GDM1 (cell line): ENCODE data around the gene MTCP1.

Experiments
- DNase-seq: peaks from one replicate; lab custom pipeline; 2025; lab: John Stamatoyannopoulos, UW

MTCP1 gene, protein sequence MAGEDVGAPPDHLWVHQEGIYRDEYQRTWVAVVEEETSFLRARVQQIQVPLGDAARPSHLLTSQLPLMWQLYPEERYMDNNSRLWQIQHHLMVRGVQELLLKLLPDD

GRCh38 chrX:155070975-155071693 lies at the start of gene MTCP1, which contains the start of the genes BRCC3 and CMC4:
Gene MTCP1, minus strand, starts transcription at chrX:155071136. Its CDS starts 5,126 bp downstream, at chrX:155066010.
Gene BRCC3, plus strand, starts transcription at chrX:155071508. Its CDS starts 20 bp downstream, at chrX:155071528.
Gene CMC4, minus strand, starts transcription at chrX:155071136. Its CDS starts 7,113 bp downstream, at chrX:155064023.
- peak; percentile 88 for DNase-seq

DNA sequence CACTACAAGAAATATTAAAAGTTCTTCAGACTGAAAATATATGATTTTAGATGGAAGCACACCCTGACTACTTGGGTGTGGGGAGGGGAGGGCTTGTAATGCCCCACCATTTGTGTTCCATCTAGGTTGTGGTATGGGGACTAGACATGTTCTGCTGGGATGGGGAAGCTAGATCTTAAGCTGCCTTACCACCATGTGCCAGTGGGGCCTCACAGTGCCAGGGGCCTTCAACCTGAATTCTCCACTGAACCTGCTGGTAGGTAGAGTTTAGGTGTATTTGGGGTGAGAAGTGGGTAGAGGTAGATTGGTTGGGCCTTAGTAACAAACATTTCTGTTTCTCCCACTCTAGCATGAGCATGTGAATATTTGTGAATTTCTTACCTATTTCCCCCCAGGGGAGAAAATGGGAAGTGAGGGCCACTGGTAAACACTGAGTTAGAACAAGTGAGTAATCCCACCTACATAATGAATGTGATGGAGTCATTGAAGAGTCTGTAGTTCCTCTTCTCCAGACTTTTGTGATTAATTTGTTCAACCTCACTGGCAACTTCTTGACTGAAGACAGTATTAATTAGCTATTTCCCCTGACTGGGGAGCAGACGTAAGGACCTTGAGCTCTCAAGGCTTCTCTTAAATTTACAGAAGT lies 44.4 kb upstream of the MTCP1 start:
- no peak for DNase-seq

- DNase-seq, result no peak
Measured at GRCh38 chrX:155113097-155113496, 42.2 kb upstream of the MTCP1 start.

- no peak for DNase-seq
Measured at GRCh38 chrX:155112171-155112570, 41.2 kb upstream of the MTCP1 start.

DNA sequence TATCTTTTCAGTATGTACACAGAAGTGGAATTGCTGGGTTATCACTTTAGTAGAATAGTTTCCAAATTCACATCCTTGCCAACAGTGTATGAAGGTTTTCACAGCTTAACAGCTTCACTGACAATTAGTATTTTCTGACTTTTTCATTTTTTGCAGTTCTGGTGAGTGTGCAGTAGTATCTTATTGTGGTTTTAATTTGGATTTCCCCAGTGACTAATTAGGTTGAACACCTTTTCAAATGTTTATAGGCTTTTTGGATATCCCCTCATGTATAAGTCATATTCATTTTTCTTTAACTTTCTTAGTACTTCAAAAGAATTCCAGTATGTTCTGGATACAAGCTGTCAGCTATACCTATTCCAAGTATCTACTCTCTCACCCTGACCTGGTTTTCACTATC lies 37.5 kb upstream of the MTCP1 start:
- no peak for DNase-seq

- no peak for DNase-seq
Measured at GRCh38 chrX:155105919-155106318, 35.0 kb upstream of the MTCP1 start.

DNA sequence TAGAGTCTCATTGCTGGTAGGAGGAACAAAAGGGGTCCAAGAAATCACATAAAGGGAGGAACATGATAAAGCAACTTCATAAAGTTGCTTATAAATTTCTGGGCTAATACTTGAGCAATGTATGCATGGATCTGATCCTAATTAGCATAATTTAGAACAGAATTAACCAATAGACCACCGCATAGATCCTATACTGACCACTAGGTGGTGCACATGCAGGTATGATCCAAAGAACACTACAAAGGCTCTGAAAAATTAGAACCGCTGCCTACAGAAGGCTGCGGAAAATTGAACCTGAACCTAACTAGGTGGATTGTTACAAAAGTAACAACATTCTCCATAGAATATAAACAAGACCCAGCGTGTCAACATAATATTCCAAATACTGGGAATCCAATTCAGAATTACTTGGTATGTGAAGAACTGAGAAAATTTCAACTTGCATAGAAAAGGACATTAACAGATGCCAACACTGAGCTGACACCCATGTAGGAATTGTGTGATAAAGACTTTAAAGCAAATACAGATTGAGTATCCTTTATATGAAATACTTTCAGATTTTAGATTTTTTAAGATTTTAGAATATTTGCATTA lies 23.6 kb upstream of the MTCP1 start:
- no peak for DNase-seq

- DNase-seq, result no peak
Measured at GRCh38 chrX:155086961-155087735, 16.2 kb upstream of the MTCP1 start.

- DNase-seq, result no peak
Measured at GRCh38 chrX:155086202-155086840, 15.4 kb upstream of the MTCP1 start.

GRCh38 chrX:155071694-155072280 lies 851 bp upstream of the MTCP1 start:
- no peak for DNase-seq

DNA sequence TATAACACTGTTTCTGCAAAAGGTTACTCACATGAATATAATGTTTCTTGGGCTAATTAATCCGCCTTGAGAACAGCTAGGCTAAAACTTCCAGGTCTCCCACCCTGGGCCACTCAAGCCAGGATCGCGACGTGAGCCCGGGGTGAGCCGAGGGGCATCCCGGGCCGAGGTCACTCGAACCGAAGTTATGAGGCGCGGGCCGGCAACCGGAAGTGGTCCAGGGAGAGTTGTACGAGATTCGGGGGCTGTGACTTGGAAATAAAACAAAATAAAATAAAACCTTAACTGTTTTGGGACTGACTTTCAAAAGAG lies 317 bp downstream of the MTCP1 start:
- DNase-seq, result no peak

- DNase-seq, result no peak
Measured at GRCh38 chrX:155070038-155070437, 898 bp downstream of the MTCP1 start.

- no peak for DNase-seq
Measured at GRCh38 chrX:155069414-155069813, 1.5 kb downstream of the MTCP1 start.

- no peak for DNase-seq
Measured at GRCh38 chrX:155068165-155068564, 2.8 kb downstream of the MTCP1 start.

DNA sequence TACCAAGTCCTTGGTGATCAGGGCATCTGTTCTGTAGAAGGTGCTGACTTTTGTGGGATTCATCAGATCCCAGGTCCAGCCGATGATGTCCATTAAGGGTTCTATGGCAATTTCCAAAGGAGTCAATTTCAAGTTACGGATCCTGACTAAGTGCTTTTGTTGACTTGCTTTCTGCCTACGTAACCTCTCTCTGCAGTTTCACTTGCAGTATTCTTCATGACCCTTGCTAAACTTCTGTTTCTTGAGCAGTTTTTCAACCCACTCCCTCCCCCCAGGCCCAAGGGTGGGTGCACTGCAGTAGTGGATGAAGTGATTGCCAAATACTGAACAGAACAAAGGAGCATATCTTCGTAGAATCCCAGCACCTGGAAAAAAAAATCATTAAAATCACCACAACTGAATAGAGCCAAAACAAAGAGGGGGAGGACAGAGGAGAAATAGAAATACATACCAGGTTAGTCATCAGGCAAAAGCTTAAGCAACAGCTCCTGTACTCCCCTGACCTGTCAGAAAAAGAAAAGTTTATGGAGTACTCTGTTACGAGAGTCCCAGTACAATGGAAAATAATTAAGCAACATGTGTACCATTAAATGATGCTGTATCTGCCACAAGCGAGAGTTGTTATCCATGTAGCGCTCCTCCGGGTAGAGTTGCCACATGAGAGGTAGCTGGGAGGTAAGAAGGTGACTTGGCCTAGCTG lies 5.8 kb downstream of the MTCP1 start:
- DNase-seq, result no peak

- no peak for DNase-seq
Measured at GRCh38 chrX:155061760-155062159, 9.2 kb downstream of the MTCP1 start.

DNA sequence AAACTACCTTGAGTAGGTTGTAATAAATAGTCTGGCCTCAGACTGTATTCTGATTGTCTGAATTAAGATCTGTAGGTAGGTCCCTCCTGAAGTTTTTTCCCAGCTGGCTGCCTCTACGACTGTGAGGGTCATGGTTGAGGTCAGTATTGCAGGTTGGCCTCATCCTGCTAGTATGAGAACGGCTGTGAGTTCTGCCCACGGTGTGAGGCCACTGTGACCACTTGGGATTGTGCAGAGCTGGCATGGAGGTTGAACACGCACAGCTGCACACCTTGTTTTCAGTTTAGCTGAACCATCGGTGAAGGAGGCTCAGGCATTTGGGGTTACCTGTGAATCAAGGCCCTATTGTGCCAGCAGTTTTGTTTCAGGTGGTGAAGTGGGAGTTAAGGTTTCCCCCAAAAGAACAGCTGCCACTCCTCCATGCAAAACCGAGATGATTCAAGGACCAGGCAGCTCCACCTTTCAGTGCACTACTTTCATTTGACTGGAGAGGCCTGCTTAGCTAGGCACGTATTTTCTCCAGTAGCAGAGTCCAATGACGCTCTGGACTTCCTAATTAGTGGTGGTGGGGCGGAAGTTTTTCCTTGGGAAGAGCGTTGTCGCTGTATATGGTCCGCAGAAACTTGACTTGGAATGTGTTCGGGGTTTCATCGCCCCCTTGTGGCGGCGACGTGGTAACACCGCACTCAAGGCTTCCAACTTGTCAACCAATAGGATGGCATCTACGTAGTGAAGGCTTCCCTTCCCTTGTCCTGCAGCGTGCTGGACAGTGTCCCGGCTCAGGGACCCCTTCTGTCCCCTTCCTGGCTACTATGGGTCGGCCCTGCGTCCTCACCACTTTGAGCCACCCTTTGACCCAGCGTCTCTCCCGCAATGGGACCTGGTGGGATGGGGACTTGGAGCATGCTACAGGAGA lies 13.8 kb downstream of the MTCP1 start:
- DNase-seq, result peak; percentile 41

GRCh38 chrX:155056471-155056870 lies 14.5 kb downstream of the MTCP1 start:
- no peak for DNase-seq

DNA sequence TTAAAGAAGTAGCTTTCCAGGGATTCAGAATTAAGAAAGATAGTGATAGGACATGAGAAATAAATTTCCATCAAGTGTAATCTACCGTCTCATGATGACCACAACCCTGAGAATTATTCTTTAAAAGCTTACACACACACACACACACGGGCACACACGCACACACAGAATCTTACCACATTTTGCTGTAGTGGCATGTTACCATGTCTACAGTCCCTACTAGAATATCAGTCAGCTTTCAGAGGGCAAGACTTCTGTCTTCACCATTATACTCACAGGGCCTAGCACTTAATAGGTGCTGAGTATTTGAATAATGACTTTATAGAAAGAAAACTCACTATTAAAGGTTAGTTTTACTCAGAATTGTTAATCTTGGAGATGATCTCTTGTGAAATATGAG lies 15.4 kb downstream of the MTCP1 start:
- no peak for DNase-seq

GRCh38 chrX:155054255-155054654 lies 16.7 kb downstream of the MTCP1 start:
- no peak for DNase-seq
